NCI-H2107 treated with DMSO at 0.1 percent for 48 hours (cell line): ENCODE results near the gene MCF2L2.

Source experiments
- DNase-seq: peaks from one replicate; lab custom pipeline; 2025; ENCODE audit not compliant: unreplicated experiment; lab: John Stamatoyannopoulos, UW

Gene MCF2L2

DNA sequence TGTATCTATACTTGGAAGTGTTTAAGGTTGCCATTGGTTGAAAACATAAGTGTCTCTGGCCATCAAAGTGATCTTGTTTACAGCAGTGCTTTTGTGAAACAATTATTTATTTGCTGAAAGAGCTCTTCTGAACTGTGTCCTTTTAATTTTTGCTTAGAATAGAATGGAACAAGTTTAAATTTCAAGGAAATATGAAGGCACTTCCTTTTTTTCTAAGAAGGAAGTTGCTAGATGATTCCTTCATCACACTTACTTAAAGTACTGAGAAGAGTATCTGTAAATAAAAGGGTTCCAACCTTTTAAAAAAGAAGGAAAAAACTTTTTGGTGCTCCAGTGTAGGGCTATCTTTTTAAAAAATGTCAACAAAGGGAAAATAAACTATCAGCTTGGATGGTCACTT lies 155.6 kb downstream of the MCF2L2 start:
- no peak for DNase-seq

DNA sequence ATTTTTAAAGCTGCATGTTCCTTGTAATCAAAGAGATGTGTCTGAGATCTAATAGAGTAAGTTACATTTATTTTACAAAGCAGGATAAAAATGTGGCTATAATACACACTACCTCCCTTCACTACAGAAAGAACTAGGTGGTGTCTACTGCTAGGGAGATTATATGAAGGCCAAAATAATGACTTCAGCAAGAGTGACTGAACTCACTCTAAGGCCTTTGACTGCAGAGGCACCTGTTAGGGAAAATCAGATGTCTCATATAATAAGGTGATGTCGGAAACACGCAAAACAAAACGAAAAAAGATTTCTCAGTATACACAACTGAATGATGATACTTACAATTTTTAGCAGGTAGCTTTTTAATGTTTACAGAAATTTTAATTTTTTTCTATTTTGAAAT lies 156.3 kb downstream of the MCF2L2 start:
- no peak for DNase-seq

DNA sequence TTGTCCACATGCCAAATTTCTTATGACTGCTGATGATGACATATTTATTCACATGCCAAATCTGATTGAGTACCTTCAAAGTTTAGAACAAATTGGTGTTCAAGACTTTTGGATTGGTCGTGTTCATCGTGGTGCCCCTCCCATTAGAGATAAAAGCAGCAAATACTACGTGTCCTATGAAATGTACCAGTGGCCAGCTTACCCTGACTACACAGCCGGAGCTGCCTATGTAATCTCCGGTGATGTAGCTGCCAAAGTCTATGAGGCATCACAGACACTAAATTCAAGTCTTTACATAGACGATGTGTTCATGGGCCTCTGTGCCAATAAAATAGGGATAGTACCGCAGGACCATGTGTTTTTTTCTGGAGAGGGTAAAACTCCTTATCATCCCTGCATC lies 158.1 kb downstream of the MCF2L2 start:
- no peak for DNase-seq

DNA sequence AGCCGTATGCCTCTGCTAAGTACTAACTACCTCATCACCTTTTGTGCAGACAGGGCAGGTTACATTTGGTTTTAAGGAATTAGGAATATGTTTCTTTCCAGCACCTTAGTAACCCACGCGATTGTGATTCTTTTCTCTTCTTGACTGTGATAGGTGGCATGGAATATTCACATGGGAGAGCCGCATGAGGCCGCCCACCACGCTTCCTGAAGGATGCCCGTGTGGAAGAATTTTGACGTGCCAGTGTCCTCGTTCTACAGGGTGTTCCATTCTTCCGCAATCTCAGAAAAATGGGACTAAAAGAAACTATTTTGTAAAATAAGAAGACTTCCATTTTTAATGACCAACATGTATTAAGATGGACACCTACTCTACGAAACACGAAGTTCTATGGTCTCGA lies 159.1 kb downstream of the MCF2L2 start:
- DNase-seq, result no peak

DNA sequence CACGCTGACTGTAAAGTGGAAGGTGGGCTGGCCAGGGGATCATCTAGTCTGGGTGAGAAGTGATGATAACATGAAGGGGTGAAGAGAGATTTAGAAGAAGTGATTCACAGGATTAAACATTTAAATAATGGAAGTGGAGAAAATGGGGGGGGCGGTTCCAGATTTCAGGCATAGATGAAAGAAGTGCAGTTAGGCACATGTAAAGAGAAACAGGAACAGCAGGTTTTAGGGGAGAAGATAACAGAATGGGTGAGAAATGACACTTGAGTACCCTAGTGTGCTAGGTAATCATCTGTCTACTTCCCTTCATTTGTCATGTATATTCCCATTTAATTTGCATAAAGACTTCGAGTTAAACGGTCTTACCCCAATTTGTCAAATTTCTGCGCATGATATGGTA lies 160.1 kb downstream of the MCF2L2 start:
- DNase-seq, result no peak

DNA sequence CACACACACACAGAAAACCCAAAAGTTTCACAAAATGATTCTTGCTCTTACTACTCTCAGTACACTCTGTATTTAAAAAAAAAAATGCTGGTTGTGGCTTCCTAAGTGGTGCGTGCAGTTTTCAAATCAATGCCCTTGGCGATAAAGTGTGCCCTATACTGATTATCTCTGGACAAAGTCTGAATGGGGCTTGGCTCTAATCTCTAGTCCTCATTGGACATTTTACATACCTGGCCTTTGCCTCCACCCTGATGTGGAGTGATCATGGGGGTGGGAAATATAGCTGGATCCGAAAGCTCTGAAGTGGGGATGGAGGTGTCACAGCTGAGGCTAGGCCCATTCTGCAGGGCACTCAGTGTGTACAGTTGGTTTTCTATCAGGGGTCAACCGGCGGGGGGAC lies 161.3 kb downstream of the MCF2L2 start:
- DNase-seq, result no peak

DNA sequence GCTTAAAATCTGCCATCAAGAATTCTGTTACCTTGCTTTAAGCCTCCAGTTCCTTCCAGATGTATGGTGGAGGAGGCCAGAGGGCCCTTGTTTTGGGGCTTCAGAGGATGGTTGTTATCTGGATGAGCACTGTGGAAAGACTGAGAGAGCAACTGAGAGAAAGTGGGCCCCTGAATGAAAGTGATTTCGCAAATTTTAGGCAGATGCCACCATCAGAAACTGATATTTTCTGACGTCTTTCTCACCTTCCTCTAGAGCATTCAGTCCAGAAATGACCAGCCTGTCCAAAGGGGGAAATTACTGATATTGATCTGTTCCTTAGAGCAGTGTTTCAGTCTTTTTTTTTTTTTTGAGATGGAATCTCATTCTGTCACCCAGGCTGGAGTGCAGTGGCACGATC lies 162.0 kb downstream of the MCF2L2 start:
- DNase-seq, result no peak

DNA sequence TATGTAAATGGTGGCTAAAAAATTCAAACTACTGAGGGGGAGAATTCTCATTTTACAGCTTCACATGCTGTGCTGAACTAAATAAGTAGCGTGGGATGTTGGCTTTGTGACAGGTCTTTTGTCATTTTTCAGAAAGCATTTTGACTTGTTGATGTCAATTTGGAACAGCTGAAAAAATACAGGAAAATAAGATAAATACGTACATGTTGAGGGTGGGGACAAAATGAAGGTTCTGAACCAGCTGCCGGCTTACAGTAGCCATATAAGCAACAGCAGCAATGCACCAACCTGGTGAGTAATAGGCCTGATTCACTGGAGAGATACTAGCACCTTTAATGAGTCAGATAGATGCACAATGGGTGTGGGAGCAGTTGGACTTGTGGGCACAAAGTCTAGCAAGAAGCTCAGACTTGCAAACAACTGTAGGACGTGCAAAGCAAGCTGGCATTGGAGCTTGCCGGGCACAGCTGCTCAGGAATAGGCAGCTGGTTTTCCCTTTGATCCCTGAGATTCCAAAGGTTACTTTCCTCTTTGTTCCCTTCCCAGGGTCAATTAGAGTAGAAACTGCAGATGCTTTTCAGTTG lies 162.5 kb downstream of the MCF2L2 start:
- peak; percentile 86 for DNase-seq

DNA sequence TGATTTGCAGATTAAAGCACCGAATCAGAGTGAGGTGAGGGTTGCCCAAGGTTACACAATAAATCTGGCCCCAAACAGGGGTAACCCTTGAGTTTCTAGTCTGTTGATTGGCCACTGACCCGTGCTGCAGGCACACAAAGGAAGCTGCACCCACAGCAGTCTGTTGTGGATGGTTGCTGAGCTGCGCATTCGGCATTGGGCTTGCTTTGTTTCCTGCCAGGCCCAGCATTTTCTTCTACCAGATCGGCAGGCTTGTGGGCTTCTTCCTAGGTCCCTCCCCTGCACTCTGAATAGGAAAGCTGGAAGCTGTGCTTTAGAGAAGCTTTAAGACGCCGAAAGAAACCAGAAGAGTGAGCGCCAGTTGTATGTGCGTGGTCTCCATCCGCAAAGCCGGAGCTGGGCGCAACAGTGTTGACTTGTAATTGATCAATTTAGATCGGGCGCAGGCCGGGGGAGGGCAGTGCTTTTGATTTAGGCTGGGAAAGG lies 163.2 kb downstream of the MCF2L2 start:
- peak; percentile 86 for DNase-seq

DNA sequence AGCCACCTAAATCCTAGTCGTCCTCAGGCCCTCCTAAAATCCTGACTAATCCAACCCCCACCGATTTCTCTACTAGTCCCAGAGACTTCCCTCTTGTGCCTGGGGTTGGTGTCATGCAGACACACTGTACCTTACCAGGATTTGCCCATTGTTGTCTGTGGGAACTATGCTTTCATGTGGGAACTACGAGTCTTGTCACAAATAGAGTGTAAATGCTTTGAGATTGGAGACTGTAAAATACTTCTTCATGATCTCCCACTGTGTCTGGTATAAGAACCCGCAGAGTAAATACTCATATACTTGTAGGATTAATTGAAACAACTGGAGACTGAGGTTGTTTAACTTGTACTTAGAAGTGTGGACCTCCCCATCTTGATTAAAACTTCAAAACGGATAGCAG lies 164.2 kb downstream of the MCF2L2 start:
- DNase-seq, result peak; percentile 54

DNA sequence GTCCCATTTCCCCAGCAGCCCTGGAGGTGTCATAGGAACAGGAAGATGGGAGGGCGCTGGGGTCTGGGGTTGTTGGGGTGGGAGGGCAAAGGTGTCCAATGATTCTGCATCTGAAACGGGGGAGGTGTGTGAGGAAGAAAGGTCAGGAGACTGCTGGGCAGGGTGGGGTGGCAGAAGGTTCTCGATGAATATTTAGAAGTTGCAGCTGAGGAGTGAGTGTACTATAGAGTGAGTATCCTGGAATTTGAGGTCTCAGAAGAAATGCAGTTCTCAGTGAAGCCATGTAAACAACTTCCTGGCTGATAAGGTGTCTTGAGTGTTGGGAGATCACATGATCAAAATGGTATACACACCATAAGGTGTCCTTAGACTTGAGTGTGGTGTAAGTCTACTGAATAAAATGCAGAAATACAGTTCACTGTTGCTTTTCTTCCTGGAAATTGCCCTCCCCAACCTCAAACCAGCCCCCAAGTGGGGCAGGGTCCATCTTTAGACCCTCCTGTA lies 165.5 kb downstream of the MCF2L2 start:
- DNase-seq, result no peak

DNA sequence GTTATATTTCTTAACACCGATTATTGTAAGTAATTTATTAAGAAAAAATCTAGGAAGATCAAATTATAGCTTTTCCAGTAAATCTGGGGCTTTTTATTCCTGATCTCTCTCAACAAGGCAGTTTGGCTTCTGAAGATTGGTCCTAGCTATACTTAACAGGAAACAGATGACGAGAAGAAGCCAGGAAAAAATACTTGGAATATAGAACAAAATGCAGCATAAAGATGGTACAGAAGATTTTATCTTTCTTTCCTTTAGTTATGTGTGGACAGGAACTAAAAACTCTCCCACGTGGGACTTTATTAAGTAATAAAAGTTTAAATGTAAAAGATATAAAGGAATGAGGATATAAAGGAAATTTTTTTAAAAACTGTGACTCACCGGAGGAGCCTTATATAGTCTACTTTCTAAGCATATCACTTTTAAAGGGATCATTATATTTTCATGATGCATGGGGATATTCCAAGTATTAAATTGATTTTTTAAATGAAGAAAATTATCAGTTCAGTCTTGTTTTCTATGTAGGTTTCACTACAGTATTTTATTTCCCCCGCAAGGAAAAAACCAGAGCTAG lies 167.2 kb downstream of the MCF2L2 start:
- no peak for DNase-seq

DNA sequence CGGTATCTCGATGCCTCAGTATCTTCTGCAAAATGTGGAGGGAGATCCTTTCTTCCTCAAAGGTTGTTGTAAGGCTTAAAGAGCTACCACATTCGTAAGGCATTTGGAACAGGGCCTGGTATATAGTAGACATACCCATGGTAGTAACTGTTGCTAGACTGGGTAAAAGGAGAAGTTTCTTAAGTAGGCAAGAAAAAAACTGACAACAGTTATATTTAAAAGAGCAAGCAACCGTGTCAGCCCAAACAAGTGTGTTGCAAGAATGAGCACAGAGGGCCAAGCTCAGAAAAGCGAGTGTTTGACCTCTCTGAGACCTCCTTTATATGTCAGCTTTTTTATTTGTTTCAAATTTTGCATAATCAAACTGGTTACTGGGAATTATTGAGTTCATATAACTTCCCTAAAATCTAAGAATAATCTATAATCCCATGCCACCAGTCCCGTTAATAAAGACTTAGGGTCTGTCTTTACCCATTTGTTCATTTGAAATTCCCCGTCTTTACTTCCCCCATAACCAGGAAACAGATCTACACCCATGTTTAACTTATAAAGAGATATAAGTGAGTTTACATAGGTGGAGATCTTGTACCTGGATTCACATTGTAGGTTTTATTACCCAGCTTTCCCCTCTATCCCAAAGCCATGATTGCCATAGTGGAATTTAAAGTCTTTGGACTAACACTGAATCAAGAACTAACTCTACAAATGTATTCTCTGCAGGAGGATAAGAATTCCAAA lies 168.1 kb downstream of the MCF2L2 start:
- no peak for DNase-seq

DNA sequence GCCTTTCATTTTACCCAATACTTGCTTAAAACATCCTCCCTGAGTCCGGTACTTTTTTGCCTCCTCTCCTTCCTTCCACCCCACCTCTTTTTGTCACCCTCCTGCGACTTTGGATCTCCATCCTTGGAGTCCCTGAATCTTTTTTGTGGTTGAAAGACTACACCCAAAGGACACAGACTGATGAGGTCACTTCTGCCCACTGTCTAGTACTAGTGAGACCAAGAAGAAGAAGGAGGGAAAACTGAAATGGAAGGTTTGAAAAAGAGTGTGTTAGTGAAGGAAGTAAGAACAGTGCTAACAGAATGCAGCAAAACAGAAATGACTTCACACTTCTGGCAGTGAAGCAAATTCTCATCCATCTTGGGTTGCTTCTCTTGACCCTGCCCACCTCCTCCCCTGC lies 168.8 kb downstream of the MCF2L2 start:
- DNase-seq, result peak; percentile 84

DNA sequence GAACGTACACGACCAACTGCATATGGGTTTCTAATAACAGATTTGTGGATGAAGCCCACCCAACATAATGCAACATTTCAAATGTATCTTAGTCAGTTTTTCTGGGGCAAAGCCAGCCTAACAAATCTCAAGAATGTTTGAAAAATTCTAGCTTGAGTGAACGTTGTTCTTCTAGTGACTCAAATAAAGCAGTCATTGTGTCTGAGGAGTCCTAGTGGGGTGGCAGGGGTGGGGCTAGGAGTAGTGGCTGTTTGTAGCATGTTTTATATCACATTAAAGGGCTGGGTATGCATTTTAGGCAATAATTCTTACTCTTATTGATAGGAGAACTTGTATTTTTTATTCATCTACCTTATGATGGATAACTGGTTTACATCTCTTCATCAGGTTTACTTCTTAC lies 169.3 kb downstream of the MCF2L2 start:
- DNase-seq, result no peak

DNA sequence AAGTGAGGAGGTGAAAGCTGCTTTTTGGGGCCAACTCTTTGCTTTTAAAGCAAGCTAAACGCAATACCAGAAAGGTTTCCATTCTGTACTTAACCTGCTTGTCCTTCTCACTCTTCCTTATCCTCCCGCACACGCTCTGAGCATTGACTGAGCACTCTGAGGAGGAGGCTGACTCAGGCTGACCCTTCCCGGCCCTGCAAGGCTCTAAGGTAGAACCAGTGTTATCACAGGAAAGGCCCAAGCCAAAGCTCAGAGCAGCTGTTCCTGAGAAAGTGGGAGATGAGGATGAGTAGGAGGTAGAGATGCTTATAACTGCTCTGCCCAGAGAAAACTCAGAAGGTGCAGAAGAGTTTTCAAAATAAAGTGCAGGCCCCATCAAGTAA lies 173.1 kb downstream of the MCF2L2 start:
- DNase-seq, result no peak

DNA sequence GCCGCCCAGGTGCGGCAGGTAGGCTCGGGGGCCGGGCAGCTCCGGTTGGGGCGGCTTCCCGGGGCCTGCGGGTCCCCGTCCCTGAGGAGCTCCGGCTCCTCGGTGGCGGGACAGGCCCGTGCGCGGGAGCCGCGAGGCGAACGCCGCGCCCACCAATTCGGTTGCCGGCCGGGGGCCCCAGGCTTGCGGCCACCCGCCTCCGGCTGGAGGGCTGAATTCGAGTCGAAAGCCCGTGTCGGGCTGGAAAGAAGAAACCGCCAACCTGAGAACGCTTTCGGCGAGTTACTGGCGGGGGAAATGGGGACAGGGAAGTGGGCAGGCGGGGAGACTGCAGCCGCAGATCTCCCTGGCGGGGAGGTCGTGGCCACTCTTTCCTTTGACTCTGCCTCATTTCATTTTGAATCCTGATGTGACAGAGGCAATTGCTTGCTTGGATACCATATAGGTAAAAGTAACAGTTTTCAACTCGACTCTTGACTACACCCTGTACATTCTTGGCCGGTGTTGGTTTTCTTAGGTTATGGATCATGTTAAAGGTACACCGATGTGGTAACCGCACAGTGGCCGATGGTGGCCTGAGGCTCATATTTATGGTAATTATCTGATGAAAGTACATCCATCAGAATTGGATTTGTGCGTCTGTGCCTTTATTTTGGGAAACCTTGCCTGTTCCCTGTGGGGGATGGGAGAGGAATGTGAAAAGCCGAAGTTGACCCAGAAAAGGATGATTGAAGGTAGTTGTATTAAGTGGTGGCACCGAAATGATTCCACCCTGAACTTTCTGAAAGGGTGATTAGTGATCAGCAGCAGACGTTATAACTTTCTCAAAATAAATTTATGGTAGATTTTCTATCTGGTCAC lies 173.7 kb downstream of the MCF2L2 start:
- DNase-seq, result peak; percentile 84

DNA sequence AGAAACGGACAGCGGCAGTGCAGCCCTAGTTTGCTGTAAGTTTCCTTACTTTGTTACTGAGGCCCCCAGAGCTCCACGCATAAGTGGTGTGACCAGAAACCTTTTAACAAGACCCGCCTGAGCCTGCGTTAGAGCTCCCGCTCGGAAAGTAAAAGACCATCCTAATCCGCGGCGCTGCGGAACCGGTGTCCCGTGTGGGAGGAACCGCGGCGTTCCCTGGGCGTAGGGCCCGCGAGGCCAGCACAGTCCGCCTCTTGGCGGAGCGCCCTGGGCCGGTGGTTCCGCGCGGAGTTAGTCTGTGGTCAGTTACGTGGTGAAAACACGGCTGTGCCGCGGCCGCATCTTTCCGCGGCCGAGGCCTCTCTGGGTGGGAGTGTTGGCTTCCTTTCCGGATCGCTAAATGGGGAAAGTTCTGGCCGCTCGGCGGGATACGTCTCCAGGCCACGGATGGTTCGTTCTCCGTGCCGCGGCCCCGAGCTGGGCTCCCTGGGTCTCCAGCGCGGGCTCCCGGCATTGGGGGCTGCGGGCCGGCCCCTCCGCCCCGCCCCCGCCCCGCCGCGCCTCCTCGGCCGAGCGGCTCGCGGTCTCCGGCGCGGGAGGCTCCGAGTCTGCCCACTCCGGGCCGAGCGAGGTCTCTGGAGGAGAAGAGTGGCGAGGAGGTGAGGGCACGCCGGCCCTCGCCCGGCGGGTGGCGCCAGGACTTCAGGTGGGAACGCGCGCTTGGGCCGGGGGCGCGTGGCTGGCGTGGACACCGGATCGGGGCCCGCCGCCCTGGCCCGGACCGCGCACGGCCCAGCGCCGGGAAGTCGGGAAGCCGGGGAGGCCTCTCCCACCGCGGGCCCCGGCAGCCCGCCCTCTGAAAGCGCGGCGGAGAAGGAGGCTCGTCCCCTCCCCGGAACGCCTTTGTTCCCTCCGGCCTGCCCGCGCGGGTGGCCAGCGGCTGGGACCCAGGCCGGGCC lies 174.6 kb downstream of the MCF2L2 start:
- peak; percentile 76 for DNase-seq

DNA sequence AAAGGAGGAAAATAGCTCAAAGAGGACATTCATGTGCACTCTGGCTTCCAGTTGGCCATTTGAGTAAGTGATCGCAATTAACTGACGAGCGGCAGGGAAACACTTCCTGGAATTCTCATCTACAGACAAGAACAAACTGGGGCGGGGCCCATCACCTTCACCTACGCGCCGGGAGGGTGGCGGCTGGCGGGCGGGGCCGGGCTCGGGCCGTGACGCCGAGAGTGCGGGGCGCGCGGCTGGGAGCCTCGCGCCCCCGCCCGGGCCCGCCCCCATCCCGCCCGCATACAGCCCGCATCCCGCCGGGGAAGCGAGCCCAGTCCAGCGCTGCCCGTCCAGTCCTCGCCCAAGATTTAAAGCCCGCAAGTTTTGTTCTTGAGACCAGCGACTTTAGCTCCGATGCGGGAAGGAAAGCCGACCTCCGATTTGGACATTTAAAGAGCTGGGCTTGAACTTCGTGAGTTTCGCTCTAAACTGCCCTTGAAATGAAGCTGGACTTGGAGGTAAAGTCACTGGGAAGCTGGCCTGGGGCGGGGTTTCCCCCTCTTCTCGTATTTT lies 175.4 kb downstream of the MCF2L2 start, which contains the start of gene B3GNT5:
B3GNT5 (plus strand) TSS at position 281 of the 555 bp plus-strand sequence. CDS start 16,546 bp downstream, outside the sequence.
- peak; percentile 93 for DNase-seq
